ENCODE results near the gene KLHL12.
"Not testable (repeated sequence)": the region's sequence is repeated elsewhere in the genome, so short reads cannot be mapped to it uniquely, and the experiment has no call there.

Gene KLHL12

DNA sequence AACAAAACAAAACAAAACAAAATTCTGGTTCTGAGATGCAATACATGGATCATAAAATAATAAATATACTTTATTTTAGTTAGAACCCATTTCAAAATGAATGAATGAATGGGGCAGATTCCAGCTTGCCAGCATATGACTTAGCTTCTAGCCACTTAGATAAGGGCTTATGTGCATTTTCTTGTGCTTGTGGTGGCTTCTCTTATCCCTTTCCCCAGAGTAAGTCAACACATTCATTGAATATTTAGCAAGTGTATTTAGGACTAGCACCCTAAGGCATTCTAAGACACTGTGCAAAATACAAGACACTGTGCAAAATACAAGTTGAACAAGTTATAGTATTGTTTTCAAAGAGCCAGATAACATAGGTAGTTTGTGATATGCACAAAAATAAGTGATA is 26.4 kb upstream of the KLHL12 start:
- peak overlapping the region in 16 of 21 experiments; percentile 8 to 85 (median 67) for H3K27ac ChIP-seq
- no peak overlapping the region for H3K4me3 ChIP-seq

DNA sequence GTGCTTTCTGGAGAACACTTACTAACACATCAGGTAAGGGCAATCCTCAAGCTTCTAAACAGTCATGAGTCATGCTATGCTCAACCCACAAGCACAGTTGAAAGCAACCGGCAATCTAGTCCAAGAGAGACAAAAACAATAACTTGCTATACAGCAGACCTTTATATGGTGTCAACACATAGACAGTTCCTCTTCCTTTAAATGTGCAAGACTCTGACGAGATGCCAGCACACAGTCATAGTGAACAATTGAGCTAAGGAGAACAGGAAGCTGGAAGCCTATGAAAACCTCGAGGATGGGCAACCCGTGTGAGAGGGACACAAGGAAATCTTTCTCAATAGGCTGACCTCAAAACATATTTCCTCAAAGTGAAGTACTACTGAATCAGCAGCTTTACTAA is 25.8 kb upstream of the KLHL12 start:
- H3K4me3 ChIP-seq = no peak overlapping the region

DNA sequence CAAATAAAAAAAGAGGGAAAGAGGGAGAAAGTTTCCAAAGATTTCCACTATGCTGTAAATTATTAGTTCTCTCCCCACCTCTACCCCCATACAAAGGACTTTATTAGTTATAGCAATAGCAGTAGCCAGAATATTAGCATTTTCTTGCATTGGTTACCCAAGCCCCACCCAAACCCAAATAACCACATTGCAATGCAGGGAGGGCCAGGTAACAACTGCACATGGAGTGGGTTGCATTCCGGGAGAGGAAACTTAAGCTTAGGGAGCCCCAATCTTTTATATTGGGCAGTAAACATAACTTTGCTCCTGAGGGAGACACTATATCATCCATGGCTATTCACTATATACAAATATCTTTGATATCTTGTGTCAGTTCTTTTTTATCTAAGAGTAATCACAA is 25.1 kb upstream of the KLHL12 start:
- no peak overlapping the region for H3K4me3 ChIP-seq
- peak overlapping the region in 20 of 21 experiments; percentile 2 to 84 (median 68) for H3K27ac ChIP-seq

More for the DNA sequence above, 25.8 kb upstream of the KLHL12 start:
- peak overlapping the region in 19 of 21 experiments; percentile 2 to 85 (median 73) for H3K27ac ChIP-seq

DNA sequence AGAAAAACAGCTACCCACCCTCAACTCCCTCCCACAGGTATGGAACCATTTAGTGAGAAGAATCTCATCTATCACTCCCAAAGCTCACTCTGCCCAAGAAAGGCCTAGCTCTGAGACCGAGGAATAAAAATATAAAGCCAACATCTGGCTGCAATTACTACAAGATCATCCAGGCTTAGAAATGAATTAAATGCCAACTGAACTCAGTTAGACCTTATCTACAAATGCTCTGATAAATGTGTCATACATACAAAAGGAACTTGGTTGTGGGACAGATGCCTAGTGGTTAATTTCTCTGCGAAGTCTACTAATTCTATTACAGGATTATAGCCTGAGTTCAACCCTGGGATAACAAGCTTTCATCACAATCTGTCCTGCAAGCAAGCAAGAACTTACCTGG is 24.4 kb upstream of the KLHL12 start:
- Histone ChIP-seq H3K27ac (peak overlapping the region in 9 of 21 experiments; percentile 12 to 84 (median 75)), H3K4me3 (no peak overlapping the region)

DNA sequence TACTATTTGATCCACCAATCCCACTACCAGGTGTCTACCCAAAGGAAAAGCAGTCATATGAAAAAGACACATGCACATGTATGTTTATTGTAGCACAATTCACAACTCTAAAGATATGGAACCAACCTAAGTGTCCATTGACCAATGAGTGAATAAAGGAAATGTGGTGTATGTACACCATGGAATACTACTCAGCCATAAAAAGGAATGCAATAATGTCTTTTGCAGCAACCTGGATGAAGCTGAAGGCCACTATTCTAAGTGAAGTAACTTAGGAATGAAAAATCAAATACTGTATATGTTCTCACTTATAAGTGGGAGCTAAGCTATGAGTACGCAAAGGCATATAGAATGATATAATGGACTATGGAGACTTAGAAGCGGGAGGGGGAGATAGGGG is 18.4 kb upstream of the KLHL12 start:
- Histone ChIP-seq H3K4me3 (no peak overlapping the region), H3K27ac (no peak overlapping the region)

DNA sequence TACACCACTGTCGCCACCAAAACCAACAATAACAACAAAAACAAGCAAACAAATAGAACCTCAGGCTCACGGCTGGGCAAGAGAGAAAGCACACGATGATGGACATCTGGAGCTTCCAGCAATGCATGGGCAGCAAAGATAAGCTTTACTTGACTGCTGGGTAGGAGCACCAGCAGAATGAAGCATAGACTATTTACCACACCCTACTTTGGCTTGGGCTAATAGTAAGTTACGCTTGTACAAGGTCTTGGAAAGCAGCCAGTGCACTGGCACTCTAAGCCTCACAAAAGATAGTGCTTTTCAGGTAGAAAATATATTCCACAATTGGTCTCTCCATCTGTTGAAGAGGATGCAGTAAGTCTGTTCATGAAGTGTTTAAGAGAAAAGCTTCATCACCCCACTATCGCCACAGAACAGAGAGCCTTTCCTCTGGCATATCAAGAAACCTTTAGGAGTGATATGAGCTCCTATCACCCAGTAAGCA is 17.4 kb upstream of the KLHL12 start:
- Histone ChIP-seq H3K27ac (no peak overlapping the region), H3K4me3 (no peak overlapping the region)

DNA sequence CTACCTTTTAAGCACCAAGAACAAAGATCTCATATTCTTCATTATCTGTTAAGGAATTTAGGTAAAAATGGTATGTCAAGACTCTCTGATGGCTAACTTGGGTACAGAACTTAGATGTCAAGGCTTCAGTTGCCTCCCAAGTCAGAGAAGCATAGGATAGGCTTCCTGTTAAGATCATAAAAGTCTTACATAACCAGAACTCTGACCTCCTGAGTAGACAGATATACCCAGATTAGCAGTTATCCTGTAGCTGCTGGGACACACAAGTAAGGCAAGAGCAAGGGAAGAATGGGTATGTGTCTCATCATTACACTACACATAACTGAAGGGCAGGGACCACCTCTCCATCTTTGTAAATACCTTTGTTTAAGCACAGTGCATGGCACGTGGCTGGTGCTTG is 15.4 kb upstream of the KLHL12 start:
- Histone ChIP-seq H3K4me3 (no peak overlapping the region), H3K27ac (no peak overlapping the region)

DNA sequence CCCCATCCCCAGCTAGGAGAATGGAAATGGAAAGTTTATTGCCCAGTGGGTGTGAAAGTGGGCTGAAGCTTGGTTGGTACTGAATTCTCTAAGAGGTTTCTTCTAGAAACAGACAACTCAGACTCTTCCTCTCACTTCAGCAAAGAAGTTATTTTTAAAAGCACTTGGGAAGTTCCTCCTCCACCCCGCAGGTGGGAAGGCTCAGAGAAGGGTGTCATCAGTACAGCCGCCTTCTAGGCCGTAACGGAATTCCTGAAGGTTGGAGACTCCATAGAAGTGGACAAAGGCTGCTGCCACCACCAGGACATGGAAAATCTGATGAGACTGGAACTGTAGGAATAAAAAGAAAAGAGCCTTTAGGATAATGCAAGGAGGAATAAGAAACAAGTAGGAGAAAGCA is 14.3 kb upstream of the KLHL12 start:
- peak overlapping the region in 9 of 21 experiments; percentile 3 to 41 (median 25) for H3K27ac ChIP-seq
- no peak overlapping the region for H3K4me3 ChIP-seq

DNA sequence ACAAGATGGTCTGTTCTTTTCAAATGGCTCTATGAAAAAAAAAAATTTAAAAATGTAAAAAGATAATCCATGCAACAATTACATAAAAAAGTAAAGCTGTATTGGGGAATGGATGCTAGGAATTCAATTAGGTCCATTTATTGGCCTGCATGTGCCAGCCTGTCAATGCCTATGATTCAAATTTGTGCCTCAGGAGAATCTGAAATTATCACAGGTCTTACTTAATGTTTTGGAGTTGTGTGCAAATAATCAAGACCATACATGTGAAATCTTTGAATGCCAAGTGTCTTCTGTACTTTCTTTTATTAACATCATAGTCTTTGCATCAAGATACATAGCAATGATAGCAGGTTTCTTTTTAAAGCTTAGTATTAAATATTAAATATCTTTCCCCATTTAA is 13.5 kb upstream of the KLHL12 start:
- Histone ChIP-seq H3K4me3 (no peak overlapping the region), H3K27ac (peak overlapping the region in 2 of 21 experiments; percentile 19 to 41)

DNA sequence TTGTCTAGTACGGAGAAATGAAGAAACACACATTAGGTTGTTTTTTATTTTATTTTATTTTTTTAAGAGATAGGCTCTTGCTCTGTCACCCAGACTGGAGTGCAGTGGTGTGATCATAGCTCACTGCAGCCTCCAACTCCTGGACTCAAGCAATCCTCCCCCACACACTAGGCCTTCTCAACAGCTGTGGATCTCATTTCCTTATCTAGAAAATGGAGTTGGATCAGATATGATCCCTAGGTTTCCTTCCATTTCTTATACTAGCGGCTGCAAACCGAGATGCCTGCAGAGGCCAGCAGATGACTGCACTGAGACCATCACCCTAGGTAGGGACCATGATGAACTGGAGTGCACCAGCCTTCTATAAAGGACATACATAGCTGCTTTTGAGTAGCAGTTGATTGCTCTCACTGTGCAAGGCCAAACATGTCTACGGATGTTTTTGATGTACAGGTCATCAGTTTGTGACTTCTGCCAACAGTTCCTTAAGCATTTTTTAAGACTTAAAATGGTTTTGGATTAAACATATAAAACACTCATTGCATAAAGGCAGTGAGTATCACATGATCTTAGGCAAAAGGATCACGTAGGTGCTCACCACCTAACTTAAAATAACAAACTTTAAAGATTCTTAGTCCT is 11.4 kb upstream of the KLHL12 start:
- Histone ChIP-seq H3K27ac (no peak overlapping the region), H3K4me3 (no peak overlapping the region)

DNA sequence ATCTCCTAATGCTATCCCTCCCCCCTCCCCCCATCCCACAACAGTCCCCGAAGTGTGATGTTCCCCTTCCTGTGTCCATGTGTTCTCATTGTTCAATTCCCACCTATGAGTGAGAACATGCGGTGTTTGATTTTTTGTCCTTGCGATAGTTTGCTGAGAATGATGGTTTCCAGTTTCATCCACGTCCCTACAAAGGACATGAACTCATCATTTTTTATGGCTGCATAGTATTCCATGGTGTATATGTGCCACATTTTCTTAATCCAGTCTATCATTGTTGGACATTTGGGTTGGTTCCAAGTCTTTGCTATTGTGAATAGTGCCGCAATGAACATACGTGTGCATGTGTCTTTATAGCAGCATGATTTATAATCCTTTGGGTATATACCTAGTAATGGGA is 9.4 kb upstream of the KLHL12 start:
- not testable (repeated sequence) for H3K27ac ChIP-seq

DNA sequence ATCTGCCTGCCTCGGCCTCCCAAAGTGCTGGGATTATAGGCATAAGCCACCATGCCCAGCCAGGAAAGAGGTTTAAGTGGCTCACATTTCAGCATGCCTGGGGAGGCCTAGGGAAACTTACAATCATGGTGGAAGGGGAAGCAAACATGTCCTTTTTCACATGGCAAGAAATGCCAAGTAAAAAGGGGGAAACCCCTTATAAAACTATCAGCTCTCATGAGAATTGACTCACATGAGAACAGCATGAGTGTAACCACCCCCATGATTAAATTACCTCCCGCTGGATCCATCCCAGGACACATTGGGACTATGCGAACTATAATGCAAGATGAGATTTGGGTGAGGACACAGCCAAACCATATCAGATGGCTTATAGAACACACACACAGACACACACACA is 8.8 kb upstream of the KLHL12 start:
- H3K4me3 ChIP-seq = no peak overlapping the region
- no peak overlapping the region for H3K27ac ChIP-seq

More for the DNA sequence above, 9.4 kb upstream of the KLHL12 start:
- not testable (repeated sequence) for H3K4me3 ChIP-seq

DNA sequence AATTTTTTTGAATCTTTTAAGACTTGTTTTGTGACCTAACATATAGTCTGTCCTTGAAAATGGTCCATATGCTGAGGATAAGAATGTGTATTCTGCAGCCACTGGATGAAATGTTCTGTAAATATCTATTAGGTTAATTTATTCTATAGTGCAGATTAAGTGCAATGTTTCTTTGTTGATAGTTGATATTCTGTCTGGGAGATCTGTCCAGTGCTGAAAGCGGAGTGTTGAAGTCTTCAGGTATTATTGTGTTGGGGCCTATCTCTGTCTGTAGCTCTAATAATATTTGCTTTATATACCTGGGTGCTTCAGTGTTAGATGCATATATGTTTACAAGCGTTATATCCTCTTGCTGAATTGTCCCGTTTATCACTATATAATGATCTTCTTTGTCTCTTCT is 7.7 kb upstream of the KLHL12 start:
- Histone ChIP-seq H3K4me3 (no peak overlapping the region), H3K27ac (no peak overlapping the region)

DNA sequence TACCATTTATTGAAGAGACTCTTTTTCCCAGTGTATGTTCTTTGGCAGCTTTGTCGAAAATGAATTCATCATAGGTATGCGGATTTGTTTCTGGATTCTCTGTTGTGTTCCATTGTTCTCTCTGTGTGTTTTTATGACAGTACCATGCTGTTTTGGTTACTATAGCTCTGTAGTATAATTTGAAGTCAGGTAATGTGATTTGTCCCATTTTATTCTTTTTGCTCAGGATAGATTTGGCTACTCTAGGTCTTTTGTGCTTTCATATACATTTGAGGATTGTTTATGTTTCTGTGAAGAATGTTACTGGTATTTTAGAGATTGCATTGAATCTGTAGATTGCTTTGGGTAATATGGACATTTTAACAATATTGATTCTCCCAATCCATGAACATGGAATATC is 5.4 kb upstream of the KLHL12 start:
- H3K4me3 ChIP-seq = no peak overlapping the region
- H3K27ac ChIP-seq = no peak overlapping the region

DNA sequence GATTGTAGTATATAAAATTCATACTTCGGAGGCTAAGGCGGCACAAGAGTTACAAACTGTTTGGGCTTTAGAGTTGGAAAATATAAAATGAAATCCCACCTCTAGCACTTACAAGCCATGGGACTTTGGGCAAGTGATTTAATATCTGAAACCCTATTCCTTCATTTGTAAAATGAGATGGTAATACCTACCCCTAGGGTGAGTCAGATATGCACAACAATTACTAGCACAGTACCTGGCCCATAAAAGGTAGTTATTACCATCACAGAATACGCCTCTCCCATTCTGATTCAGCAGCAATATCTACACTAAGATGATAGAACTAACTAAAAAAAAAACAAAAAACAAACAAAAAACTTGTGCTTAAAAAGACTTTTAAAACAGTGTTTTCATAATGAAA is 3.5 kb downstream of the KLHL12 start:
- Histone ChIP-seq H3K27ac (peak overlapping the region in 2 of 21 experiments; percentile 7 to 39), H3K4me3 (no peak overlapping the region)

DNA sequence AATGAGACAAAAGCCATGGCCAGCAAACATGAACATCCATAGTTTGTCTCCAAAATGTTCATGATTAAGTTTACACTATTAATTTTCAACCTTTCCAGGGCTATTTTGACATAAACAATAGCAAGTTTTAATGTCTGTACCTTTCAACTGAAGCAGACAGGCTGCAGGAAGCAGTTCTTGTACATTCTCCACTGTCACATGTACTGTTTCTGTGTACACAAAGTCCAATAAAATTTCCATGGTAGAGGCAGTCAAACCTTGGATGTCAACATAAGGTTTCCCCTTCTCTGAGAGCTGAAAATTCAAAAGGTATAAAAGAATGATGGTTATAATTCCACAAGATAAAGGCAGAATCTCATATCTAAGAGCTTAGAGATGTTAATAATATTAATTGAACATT is 7.4 kb downstream of the KLHL12 start:
- no peak overlapping the region for H3K4me3 ChIP-seq

DNA sequence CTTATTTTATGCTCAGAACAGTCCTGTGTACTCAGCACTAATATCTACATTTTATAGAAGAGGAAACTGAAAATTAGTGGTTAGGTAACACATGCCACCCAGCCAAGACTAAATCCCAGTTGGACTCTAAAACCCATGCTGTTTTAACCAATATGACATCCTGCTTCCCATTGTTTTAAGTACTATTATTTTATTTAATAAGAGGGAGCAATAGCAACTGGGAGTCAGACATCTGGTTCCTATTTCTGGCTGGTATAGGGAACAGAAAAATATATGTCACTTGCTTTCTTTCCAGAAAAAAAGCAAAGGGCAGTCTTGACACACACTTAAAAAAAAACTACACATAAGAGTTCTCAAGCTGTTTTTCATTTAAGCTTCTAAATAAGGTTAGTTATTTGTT is 11.9 kb downstream of the KLHL12 start:
- Histone ChIP-seq H3K4me3 (no peak overlapping the region), H3K27ac (no peak overlapping the region)

More for the DNA sequence above, 7.4 kb downstream of the KLHL12 start:
- H3K27ac ChIP-seq = no peak overlapping the region

DNA sequence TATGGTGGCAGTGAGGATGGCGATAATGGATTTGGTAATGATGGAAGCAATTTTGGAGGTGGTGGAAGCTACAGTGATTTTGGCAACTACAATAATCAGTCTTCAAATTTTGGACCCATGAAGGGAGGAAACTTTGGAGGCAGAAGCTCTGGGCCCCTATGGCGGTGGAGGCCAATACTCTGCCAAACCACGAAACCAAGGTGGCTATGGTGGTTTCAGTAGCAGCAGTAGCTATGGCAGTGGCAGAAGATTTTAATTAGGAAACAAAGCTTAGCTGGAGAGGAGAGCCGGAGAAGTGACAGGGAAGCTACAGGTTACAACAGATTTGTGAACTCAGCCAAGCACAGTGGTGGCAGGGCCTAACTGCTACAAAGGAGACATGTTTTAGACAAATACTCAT is 14.6 kb downstream of the KLHL12 start:
- not testable (repeated sequence) for H3K27ac ChIP-seq, H3K4me3 ChIP-seq

DNA sequence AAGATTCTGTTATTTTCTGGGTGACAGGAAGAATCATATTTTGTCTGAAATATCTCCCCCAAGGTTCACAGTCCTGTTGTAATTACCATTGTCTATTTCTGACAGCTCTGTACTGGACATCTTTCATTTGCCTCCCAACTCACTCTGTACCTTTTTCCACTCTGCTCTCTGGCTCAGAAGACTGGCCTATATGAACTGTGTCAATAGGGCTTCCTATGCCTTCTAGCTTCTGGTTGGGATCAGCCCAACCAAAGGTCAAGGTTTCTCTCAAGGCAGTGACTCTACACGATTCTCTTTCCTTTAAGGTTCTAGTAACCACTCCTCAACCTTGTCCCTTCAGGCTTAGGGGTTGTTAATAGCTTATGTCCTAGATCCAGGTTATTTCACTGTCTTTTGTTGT is 17.5 kb downstream of the KLHL12 start:
- H3K27ac ChIP-seq = no peak overlapping the region
- H3K4me3 ChIP-seq = no peak overlapping the region

DNA sequence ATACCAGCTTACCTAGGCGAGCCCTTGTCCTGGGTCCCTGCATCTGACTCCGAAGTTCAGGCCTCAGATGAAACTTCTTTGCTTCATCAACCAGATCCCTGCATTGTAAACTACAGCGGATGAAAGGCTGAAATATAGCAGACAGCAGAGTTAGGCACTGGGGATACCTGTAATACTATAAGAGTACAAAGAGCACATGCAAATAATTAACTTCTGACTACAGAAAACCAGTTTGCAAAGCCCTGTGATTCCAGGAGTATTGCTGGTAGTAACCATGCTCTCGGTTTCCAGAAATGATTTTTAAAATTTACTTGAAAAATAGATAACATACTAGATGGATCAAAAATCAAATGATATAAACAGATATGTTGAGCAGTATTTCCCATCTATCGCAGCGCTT is 18.0 kb downstream of the KLHL12 start:
- H3K27ac ChIP-seq = no peak overlapping the region

DNA sequence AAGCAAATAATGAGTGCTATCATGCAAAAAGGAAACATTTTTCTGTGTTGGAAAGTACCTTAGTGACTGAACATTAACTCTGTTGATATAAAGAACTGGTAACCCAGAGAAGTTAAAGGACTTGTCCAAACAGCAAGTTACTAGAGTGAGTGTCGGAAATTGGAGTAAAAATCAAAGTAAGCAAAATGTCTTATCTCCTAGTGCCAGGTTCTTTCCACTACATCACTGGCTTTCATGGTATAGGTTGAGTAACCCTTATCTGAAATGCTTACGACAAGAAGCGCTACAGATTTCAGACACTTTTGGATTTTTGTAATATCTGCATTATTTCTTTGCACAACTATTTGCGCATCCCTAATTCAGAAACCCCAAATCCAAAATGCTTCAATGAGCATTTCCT is 21.7 kb downstream of the KLHL12 start:
- Histone ChIP-seq H3K27ac (no peak overlapping the region), H3K4me3 (no peak overlapping the region)

More for the DNA sequence above, 18.0 kb downstream of the KLHL12 start:
- no peak overlapping the region for H3K4me3 ChIP-seq

DNA sequence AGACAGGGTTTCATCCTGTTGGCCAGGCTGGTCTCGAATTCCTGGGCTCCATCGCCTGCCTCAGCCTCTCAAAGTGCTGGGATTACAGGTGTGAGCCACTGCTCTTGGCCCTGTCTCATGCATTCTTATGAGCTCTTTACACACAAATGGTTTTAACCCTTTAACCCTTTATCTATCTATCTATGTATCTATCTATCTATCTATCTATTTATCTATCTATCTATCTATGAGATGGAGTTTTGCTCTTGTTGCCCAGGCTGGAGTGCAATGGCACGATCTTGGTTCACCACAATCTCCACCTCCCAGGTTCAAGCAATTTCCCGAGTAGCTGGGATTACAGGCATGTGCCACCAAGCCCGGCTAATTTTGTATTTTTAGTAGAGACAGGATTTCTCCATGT is 23.2 kb downstream of the KLHL12 start:
- not testable (repeated sequence) for H3K27ac ChIP-seq, H3K4me3 ChIP-seq

Data from skin epidermis (tissue), 12 donors.